ENCODE results near the gene NAV1.
"Not testable (repeated sequence)": the region's sequence is repeated elsewhere in the genome, so short reads cannot be mapped to it uniquely, and the experiment has no call there.

NAV1 gene

DNA sequence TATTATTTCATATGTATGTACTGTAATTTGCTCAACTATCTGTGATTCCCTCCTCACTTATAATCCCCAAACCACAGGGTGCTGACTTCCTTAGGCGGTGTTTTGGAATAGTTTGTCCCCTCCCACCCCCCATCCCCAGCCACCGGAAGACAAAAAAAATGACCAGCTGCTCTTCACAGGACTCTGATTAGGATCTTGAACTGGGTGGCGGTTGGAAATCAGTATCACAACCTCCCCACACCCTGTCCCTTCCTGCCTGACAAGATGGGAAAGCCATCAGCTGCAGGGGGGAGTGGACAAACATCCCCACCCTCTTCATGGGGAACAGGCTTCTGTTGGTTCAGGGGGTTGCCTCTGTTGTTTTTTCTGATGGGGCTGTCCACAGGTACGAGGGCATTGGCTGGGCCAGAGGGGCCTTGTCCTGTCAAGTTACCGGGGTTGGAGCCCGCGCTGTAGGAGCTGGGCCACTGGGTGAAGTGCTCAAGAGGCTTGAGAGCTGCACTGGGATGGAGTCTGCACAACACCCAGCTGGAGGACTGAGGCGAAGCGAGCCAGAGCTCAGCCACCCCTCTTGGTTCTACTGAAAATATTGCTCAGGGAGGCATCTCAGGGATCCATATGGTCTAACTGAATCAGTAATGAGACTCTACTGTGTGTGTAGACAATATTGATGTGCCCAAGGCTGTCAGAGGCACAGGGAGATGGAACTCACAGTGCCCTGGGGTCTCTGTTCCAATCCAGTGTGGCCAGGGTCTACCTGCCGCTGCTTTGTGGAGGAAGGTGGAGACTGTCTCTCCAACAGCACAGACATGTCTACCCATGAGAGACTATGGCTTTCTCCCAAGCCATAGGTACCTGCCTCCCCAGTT is 28.2 kb downstream of the NAV1 start:
- DNase-seq (ENCODE audit: low spot score), result no peak

DNA sequence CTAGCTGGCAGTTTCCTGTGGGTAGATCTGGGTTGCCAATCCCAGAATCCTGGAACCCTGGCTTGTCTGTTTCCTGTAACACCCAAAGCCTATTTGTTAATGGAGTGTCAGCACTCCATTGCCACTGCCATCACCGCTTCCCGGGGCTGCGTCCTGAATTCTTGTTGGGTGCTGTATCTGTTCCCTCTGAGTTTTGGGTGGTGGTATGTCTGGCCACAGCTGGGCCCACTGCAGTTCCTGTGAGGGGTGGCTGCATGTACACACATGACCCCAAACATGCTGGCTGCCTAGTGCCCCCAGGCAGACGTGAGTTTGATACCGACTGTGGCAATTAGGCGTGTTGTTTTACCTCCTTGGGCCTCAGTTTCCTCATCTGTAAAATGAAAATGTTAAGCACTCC is 29.3 kb downstream of the NAV1 start:
- no peak for DNase-seq (ENCODE audit: low spot score)

DNA sequence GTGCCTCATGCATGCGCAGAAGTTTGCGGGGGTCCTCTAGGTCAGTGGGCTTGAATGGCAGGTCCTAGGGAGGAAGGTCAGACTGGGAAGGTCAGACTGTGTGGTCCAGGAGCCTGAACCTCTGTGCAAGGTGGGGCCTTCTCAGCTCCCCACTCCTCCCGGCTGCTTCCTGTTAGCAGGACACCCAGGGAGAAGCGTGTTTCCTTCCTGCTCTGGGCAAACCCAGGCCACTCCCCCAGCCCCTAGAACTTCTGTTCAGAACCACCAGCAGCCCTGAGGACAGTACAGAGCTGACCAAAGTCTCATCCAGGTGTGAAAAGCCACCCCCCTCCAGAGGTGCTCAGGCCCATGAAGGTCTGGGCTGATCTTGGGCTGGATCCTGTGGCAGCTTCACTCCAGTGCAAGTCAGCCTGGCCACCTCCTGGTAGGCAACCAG is 29.9 kb downstream of the NAV1 start:
- DNase-seq (ENCODE audit: low spot score), result no peak

- DNase-seq (ENCODE audit: low spot score), result no peak
These were observed 31.4 kb downstream of the NAV1 start for GRCh38 chr1:201570181-201570885.

DNA sequence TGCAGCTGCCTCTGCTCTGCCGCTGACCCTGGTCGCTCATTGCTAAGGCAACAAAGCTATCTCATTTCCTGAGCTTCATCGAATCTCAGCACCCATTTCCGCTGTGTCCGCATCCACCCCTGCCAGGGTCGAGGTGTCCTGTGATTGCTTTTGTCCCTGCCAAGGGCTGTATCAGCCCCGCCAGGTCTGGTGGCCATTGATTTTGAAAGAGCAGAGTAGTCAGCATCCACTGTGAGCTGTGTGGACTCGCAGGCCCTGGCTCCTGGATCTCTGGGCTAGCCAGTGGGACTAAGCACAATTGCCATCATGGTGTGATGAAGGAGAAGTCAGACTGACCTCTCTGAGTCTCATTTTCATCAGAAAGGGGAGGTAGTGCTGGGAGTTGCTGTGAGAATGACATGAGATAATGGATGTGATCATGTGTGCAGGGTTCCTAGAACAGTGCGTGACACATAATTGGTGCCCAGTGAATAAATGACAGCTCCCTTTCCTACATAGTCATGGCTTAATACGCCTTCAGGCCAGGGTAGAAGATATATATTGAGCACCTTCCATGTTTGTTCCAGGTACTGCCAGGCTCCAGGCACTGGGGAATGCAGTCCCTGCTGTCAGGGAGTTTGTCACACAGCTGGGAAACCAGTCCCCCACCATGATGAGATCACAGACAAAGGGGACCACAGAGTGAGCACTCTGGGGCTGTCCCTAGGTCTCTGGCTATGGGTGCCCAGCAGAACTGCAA is 32.1 kb downstream of the NAV1 start:
- no peak for DNase-seq (ENCODE audit: low spot score)

GRCh38 chr1:201573030-201573429 is 34.1 kb downstream of the NAV1 start:
- DNase-seq (ENCODE audit: low spot score), result no peak

- DNase-seq (ENCODE audit: low spot score), result no peak
These were observed 35.0 kb downstream of the NAV1 start for GRCh38 chr1:201573923-201574322.

GRCh38 chr1:201575912-201576311 is 37.0 kb downstream of the NAV1 start:
- DNase-seq (ENCODE audit: low spot score), result no peak

DNA sequence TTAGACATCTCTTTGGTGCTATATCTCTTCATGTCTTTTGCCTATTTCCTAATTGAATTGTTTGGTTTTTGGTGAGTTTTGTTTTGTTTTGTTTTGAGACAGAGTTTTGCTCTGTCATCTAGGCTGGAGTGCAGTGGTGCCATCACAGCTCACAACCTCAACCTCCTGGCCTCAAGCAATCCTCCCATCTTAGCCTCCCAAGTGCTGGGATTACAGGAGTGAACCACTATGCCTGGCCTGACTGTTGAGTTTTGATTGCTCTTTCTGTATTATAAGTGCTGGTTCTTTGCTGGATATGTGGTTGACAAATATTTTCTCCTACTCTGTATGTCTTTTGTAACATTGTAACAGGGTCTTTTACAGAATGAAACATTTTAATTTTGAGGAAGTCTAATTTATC is 38.0 kb downstream of the NAV1 start:
- no peak for DNase-seq (ENCODE audit: low spot score)

DNA sequence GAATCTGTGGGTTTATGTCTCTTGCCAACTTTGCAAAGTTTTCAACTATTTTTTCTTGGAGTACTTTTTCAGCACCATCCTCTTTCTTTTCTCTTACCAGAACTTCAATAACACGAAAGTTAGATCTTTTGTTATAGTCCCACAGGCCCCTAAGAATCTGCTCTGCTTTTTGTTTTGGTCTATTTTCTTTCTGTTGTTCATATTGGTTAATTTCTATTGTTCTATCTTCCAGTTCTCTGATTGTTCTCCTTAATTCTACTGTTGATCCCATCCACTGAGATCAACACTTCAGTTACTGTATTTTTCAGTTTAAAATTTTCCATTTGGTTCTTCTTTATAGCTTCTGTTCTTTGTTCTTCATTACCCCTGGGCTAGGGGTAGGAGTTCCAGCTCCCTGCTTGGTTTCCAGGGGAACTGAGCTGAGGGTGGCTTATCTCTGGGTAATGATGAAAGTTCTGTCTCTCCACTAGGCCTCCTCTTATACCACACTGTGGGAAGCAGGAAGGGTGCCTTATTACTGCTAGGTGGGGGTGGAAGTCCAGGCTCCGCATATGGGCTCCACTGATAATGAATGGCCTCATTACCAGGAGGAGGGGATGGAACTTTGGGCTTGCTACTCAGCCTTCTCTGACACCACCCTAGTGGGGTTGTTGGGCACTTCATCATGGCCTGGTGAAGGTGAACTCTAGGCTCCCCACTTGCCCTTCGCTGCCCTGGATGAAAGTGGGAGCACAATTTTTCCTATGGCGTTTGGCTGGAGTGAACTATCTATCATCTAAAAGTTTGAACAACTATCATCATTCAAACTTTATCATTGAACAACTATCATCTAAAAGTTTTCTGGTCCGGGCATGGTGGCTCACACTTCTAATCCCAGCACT is 39.3 kb downstream of the NAV1 start:
- no peak for DNase-seq (ENCODE audit: low spot score)

- DNase-seq (ENCODE audit: low spot score), result not testable (repeated sequence)
These were observed 42.4 kb downstream of the NAV1 start for GRCh38 chr1:201581371-201581770.

GRCh38 chr1:201582705-201583442 is 43.9 kb downstream of the NAV1 start:
- DNase-seq (ENCODE audit: low spot score), result no peak

DNA sequence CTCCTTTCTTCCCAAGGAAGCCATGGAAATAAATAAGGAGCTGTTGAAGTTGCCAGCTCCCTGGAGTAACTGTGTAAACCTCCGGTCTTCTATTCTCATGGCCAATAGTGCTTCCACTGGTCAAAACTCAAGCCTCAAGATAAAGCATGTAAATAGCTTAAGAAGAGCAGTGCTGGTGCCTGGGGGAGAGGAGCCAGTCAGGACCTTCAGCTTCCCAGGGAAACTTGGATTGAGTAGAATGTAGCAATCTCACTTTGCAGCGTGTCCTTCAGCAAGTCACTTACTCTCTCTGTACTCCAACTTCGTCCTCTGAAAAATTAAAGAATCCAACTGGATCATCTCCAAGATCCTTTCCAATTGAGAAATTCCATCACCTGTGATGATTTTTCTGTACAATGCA is 44.7 kb downstream of the NAV1 start:
- no peak for DNase-seq (ENCODE audit: low spot score)

DNA sequence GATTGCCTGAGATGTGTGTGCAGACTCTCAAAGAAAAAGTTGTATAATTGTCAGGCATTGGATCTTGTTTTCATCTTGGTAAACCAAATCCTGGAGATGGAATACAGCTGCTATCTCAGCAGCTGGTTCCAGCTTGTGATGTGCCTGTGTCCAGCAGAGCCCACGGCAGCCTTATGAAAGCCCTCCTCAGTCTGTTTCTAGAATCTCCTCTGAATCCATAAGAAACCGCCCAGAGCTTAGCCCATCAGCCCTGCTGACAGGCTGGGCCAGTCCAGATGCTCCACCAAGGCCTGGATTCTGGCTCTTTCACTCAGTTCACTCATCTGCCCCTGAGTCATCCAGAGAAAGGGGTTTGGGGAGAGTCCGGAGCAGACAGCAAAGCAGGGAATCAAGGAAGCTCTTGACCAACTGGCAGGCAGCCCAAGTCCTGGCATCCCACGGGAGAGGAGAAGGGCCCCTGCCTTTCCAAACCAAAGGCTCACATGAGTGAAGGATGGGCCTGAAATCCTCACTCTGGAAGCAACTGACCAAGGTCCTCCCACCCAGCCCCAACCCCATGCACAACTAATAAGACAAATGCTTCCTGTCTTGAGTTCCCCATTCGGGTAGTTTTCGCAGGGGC is 45.7 kb downstream of the NAV1 start:
- no peak for DNase-seq (ENCODE audit: low spot score)

DNA sequence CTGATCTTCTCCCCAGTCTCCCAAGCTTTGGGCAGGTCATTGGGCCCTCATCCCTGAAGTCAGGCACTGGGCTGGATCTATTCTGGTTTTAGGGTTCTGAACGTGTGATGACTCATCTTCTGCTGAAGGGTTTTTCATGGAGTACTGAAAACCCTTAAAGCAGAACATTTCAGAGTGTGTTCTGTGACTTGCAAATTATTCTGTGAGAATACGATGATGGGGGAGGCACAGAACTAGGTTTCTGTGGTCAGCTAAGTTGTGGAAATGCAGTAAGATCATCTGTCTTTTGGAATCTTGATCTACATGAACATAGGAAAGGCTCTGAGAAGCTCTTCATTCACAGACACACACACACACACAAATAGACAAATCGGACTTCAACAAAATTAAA is 46.2 kb downstream of the NAV1 start:
- DNase-seq (ENCODE audit: low spot score), result no peak

- no peak for DNase-seq (ENCODE audit: low spot score)
These were observed 47.0 kb downstream of the NAV1 start for GRCh38 chr1:201585901-201586300.

DNA sequence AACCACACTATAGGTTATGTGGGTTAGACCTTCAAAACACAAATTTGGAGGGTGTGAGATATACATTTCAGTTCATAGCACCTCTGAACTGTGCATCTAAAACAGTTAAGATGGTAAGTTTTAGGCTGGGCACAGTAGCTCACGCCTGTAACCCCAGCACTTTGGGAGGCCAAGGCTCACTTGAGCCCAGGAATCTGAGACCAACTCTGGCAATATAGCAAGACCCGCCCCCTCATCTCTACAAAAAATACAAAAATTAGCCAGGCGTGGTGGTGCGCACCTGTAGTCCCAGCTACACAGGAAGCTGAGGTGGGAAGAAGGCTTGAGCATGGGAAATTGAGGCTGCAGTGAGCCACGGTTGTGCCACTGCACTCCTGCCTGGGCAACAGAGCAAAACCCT is 47.9 kb downstream of the NAV1 start:
- no peak for DNase-seq (ENCODE audit: low spot score)

DNA sequence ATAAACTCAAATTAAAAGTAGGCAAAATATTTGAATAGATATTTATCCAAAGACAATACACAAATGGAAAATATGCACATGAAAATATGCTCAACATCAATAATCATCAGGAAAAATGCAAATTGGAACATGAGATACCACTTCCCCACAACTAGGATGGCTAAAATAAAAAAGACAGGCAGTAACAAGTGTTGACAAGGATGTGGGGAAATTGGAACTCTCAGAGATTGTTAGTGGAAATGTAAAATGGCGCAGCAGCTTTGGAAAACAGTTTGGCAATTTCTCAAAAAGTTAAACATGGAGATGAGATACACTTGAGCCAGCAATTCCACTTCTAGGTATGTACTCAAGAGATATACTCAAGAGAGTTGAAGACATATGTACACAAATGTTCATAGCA is 48.8 kb downstream of the NAV1 start:
- DNase-seq (ENCODE audit: low spot score), result no peak

All from CD4-positive, alpha-beta T cell treated with Interleukin-15 for 4 hours (primary cell).